Activated CD8-positive, alpha-beta memory T cell treated with anti-CD3 and anti-CD28 coated beads, Interleukin-2, amount 10 ng/mL, durations not matched to agents 7 days and 5 days (primary cell): ENCODE data around the gene TSHZ2. TPM values are rescaled to one million over a fixed set of nuclear protein-coding genes. Genes with fewer than 3 reads are reported as not detected.

Experiments used
- ATAC-seq: fragments of 150-1000 bp; cut with Tn5 transposase; one replicate; pipeline ENCODE4 v1.10.0; 2021; ENCODE audit warnings: moderate library complexity
- CTCF ChIA-PET: fragments of 350-600 bp; sonication (Branson Sonifier 250); formaldehyde crosslinking; loops from one replicate; lab custom pipeline; 2021; ENCODE audit warnings: antibody characterized with exemption; lab: Charles Lee
- DNase-seq: peaks from one replicate; pipeline ENCODE4 v3.0.0-alpha.2; 2020
- H3K27ac Mint-ChIP-seq: one replicate; pipeline ENCODE4 v1.8.0; 2021; ENCODE audit warnings: mild to moderate bottlenecking, mixed read lengths
- H3K27me3 Mint-ChIP-seq: one replicate; pipeline ENCODE4 v1.8.0; 2021; ENCODE audit warnings: mixed read lengths
- H3K36me3 Mint-ChIP-seq: one replicate; pipeline ENCODE4 v1.8.0; 2021; ENCODE audit warnings: mild to moderate bottlenecking, mixed read lengths
- H3K4me1 Mint-ChIP-seq: one replicate; pipeline ENCODE4 v1.8.0; 2021; ENCODE audit warnings: mixed read lengths
- H3K4me3 Mint-ChIP-seq: one replicate; pipeline ENCODE4 v1.8.0; 2021; ENCODE audit warnings: mild to moderate bottlenecking, moderate library complexity, mixed read lengths
- H3K9me3 Mint-ChIP-seq: one replicate; pipeline ENCODE4 v1.8.0; 2022; ENCODE audit warnings: low read depth, mixed read lengths
- total RNA-seq, 2 experiments: library from RNA; stranded (reverse); gene quantifications; one replicate each; pipeline ENCODE4 v1.2.3, GENCODE V29; 2021

The TSHZ2 gene
- total RNA-seq, 2 experiments from 2014 or later: 0.18 to 1.9 TPM

DNA sequence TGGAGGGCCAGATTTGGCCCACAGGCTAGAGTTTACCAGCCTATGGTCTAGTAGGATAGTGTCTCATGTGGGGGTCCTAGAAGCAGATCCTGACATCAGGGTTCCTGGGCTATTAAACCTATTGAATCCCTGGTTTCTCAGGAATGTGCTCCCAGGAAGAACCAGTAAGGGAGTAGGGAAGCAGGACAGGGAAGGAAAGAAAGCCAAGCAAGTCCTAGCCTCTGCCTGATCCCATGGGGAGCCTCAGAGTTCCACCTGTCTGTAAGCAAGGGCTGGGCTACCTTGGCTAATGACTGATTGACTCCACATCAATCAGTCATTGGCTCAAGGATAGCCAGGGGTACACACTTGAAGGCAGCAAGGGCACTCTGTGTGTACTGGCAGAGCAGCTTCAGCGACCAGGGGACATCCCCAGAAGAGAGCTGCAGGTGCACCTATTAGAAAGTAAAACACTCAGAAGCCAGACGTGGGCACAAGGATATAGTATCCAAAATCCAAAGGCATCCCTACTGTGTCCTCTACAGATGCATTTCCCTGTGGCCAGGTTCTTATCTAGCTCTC is 309.5 kb downstream of the TSHZ2 start:
- H3K4me1 Mint-ChIP-seq: no peaks in the 10 kb centered on the region
- DNase-seq (no peak), ATAC-seq (no peak)
- H3K4me3 Mint-ChIP-seq: no peak overlapping the region
- no peaks in the 10 kb centered on the region for H3K9me3 Mint-ChIP-seq
- CTCF ChIA-PET: no interaction called here
- H3K27ac Mint-ChIP-seq: no peak overlapping the region
- no peaks in the 10 kb centered on the region for H3K36me3 Mint-ChIP-seq
- H3K27me3 Mint-ChIP-seq: peaks cover 6% of the 10 kb centered on the region

DNA sequence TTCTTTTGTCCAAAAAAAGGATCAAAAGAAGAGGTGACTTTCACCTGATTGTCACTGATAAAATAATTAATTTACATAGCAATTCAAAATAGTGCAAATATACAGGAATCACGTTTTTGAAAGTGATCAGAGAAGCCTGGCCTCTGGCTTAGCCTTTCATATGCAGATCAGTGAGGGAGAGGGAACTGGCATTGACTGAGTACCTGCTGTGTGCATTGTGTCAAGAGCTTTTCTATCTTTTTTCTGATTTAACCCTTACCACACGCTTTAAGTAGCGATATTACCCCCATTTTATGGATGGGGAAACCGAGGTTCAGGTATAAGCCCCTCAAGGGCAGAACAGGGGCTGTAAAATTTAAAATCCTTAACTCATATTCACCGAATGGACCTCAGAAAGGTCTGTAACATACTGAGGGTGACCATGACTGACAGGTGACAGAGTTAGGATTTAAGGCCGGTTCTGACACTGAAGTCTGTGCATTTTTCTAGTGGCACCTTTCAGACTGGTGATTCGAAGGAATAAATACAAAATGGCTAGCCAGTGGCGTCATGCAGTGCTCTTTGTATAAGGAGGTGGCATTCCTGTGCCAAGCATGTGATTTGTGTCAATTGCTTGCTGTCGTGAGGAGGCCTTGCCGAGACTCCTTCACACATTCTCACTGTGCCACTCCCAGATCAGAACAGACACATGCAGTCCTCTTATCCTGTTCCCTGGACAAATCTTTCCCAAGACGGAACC is 310.2 kb downstream of the TSHZ2 start:
- H3K9me3 Mint-ChIP-seq: no peaks in the 10 kb centered on the region
- CTCF ChIA-PET: no interaction called here
- peaks cover 5% of the 10 kb centered on the region for H3K27me3 Mint-ChIP-seq
- H3K36me3 Mint-ChIP-seq: no peaks in the 10 kb centered on the region
- no peak overlapping the region for H3K27ac Mint-ChIP-seq
- no peaks in the 10 kb centered on the region for H3K4me1 Mint-ChIP-seq
- DNase-seq: no peak
- ATAC-seq: no peak
- no peak overlapping the region for H3K4me3 Mint-ChIP-seq

- ATAC-seq (no peak), DNase-seq (no peak)
- H3K36me3 Mint-ChIP-seq: no peaks in the 10 kb centered on the region
- CTCF ChIA-PET: no interaction called here
- no peaks in the 10 kb centered on the region for H3K4me1 Mint-ChIP-seq
- no peak overlapping the region for H3K4me3 Mint-ChIP-seq
- H3K9me3 Mint-ChIP-seq: no peaks in the 10 kb centered on the region
- no peak overlapping the region for H3K27ac Mint-ChIP-seq
- peaks cover 5% of the 10 kb centered on the region for H3K27me3 Mint-ChIP-seq
Observed at GRCh38 chr20:53283011-53283410, 310.9 kb downstream of the TSHZ2 start.

DNA sequence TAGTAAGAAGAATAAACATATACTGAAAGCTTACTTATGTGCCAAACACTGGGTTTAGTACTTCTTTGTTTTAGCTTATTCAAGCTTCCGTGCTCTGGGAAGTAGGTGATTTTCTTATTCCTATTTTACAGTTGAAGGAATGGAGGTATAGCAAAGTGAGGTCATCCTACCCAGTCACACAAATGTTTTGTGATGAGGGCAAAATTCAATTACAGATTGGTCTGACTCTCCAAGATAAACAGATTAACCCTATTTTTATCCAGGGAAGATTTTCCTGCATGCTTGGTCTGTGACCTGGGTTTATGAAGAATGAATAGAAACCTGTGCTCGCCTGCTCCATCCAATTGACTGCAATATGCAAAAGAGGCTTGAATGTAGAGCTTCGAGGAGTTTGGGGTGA is 311.4 kb downstream of the TSHZ2 start:
- no peak overlapping the region for H3K27ac Mint-ChIP-seq
- no peaks in the 10 kb centered on the region for H3K4me1 Mint-ChIP-seq
- H3K9me3 Mint-ChIP-seq: no peaks in the 10 kb centered on the region
- H3K27me3 Mint-ChIP-seq: peaks cover 5% of the 10 kb centered on the region
- CTCF ChIA-PET: no interaction called here
- ATAC-seq: no peak
- no peaks in the 10 kb centered on the region for H3K36me3 Mint-ChIP-seq
- H3K4me3 Mint-ChIP-seq: no peak overlapping the region
- DNase-seq: no peak

DNA sequence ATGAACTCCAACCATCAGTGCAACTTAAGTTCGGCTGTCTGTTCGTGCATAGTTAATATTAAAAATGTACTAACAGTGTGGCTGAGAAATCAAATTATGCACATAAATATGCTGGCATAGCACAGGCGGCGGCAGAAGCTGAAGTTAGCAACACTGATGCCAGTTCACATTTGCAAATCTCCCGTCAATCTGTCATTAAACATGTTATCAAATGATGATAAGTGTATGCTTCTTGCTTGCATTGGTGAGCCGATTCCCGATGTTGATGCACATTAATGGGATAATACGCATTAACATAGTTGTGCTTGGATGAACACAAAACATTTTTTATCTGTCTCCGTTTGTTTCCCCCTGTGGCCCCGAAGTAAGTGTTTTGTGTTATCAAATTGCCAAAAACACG is 312.1 kb downstream of the TSHZ2 start:
- H3K9me3 Mint-ChIP-seq: no peaks in the 10 kb centered on the region
- ATAC-seq: no peak
- no peaks in the 10 kb centered on the region for H3K4me1 Mint-ChIP-seq
- no peak for DNase-seq
- H3K4me3 Mint-ChIP-seq: no peak overlapping the region
- no peaks in the 10 kb centered on the region for H3K36me3 Mint-ChIP-seq
- CTCF ChIA-PET: no interaction called here
- H3K27me3 Mint-ChIP-seq: peaks cover 8% of the 10 kb centered on the region
- no peak overlapping the region for H3K27ac Mint-ChIP-seq

- Mint-ChIP-seq H3K4me1 (no peaks in the 10 kb centered on the region), H3K9me3 (no peaks in the 10 kb centered on the region), H3K36me3 (no peaks in the 10 kb centered on the region), H3K27me3 (peaks cover 8% of the 10 kb centered on the region), H3K27ac (no peak overlapping the region), H3K4me3 (no peak overlapping the region)
- CTCF ChIA-PET: no interaction called here
- no peak for DNase-seq
- ATAC-seq: no peak
Observed at GRCh38 chr20:53284696-53285095, 312.5 kb downstream of the TSHZ2 start.

- no peaks in the 10 kb centered on the region for H3K36me3 Mint-ChIP-seq
- no peak overlapping the region for H3K4me3 Mint-ChIP-seq
- CTCF ChIA-PET: no interaction called here
- peaks cover 8% of the 10 kb centered on the region for H3K27me3 Mint-ChIP-seq
- no peak overlapping the region for H3K27ac Mint-ChIP-seq
- DNase-seq (no peak), ATAC-seq (no peak)
- H3K4me1 Mint-ChIP-seq: no peaks in the 10 kb centered on the region
- no peaks in the 10 kb centered on the region for H3K9me3 Mint-ChIP-seq
Observed at GRCh38 chr20:53287357-53288042, 315.3 kb downstream of the TSHZ2 start.

GRCh38 chr20:53291548-53291947 is 319.4 kb downstream of the TSHZ2 start:
- H3K4me1 Mint-ChIP-seq: no peaks in the 10 kb centered on the region
- CTCF ChIA-PET: no interaction called here
- H3K36me3 Mint-ChIP-seq: no peaks in the 10 kb centered on the region
- H3K27ac Mint-ChIP-seq: no peak overlapping the region
- H3K9me3 Mint-ChIP-seq: no peaks in the 10 kb centered on the region
- no peak for ATAC-seq
- DNase-seq: no peak
- peaks cover 22% of the 10 kb centered on the region for H3K27me3 Mint-ChIP-seq
- no peak overlapping the region for H3K4me3 Mint-ChIP-seq

DNA sequence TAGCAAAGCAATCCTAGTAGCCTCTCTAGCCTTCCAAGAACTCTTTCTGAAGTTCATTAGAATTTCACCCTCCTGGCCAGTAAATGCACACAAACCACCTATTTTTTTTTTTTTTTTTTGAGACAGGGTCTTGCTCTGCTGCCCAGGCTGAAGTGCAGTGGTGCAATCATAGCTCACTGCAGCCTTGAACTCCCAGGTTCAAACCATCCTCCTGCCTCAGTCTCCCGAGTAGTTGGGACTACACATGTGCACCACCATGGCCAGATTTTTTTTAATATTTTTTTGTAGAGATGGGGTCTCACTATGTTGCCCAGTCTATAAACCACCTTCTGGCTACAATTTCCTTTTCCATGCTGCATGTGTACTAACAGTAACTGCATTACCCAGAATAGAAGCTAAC is 320.2 kb downstream of the TSHZ2 start:
- peaks cover 26% of the 10 kb centered on the region for H3K27me3 Mint-ChIP-seq
- no peak overlapping the region for H3K4me3 Mint-ChIP-seq
- ATAC-seq (no peak), DNase-seq (no peak)
- CTCF ChIA-PET: no interaction called here
- H3K36me3 Mint-ChIP-seq: no peaks in the 10 kb centered on the region
- no peak overlapping the region for H3K27ac Mint-ChIP-seq
- H3K4me1 Mint-ChIP-seq: no peaks in the 10 kb centered on the region
- H3K9me3 Mint-ChIP-seq: no peaks in the 10 kb centered on the region

DNA sequence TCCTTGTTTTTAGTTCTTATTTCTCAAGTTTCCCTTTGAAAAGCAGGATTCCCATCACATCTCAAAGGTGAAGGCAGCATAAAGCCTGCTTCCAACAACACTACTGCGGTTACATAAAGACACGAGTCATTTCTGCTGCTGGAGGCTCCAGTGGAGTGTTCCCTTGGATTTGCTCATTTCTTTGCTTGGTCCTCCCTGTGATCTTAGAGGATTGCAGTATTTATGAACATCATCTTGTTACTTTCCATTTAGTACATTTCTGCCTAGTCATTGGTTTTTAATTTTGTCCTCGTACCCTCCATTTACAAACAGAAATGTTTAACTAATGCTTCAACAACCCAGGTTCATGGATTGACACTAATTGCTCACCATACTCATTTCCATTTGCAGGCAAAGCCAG is 322.6 kb downstream of the TSHZ2 start:
- Mint-ChIP-seq H3K4me3 (no peak overlapping the region), H3K27ac (no peak overlapping the region), H3K27me3 (peaks cover 37% of the 10 kb centered on the region), H3K36me3 (no peaks in the 10 kb centered on the region), H3K9me3 (no peaks in the 10 kb centered on the region), H3K4me1 (no peaks in the 10 kb centered on the region)
- DNase-seq: no peak
- CTCF ChIA-PET: no interaction called here
- ATAC-seq: no peak

DNA sequence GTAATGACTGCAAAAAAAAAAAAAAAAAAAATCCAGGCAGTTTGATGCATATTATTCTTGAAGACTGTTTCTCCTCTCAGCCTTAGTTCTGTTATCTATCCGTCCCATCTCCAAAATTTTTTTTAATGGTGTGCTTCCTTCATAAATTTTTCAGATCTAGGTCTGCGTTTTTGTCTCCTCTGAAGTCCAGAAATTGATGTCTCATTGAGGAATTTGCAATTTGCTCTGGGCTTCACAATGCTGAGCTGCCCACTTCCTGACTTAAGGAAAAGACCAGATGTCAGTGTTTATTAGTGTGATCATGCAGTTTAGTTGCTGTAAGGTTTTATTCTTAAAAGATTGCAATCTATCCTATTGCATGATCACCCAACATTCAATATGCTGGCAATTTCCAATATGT is 323.9 kb downstream of the TSHZ2 start:
- CTCF ChIA-PET: interaction anchor here (0.7 kb wide), 1 partner anchor 648 kb away, joined by 4 read pairs; no protein-coding TSS in a partner anchor
- DNase-seq (no peak), ATAC-seq (no peak)
- Mint-ChIP-seq H3K9me3 (no peaks in the 10 kb centered on the region), H3K27ac (no peak overlapping the region), H3K36me3 (no peaks in the 10 kb centered on the region), H3K4me3 (no peak overlapping the region), H3K27me3 (peaks cover 41% of the 10 kb centered on the region), H3K4me1 (no peaks in the 10 kb centered on the region)

DNA sequence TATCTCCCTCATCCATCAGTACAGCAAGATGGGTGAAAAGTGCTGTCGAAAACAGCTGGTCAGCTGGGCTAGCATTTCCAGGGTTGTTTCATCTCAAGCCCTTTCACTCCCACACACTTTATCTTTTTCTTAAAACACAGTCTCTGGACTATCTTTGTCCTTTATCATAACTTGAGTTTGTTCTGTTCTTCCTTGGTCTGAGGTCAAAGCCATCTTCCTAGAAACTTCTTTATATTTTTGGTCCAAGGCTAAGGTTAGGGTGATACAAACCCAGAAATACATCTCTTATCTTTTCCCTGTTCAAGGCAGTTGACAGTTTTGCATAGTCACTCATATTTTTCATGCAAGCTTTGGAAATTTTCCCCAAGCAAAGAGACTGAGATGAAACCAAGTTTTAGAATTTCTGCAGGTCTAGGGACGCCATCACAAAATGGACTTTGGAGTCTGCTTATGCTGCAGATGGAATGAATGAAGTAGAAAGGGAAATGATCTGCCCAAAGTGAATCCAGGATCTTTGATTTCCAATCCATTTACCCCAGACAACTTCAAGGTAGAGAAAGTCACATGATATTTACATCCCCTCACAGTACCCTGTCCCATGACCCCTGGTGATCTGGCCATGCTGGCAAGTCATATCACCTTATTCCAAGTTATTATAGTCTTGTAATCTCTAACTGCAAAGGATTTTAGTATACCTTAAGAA is 324.4 kb downstream of the TSHZ2 start:
- no peaks in the 10 kb centered on the region for H3K4me1 Mint-ChIP-seq
- no peaks in the 10 kb centered on the region for H3K36me3 Mint-ChIP-seq
- no peak for ATAC-seq
- H3K9me3 Mint-ChIP-seq: no peaks in the 10 kb centered on the region
- H3K4me3 Mint-ChIP-seq: no peak overlapping the region
- no peak overlapping the region for H3K27ac Mint-ChIP-seq
- CTCF ChIA-PET: interaction anchor here (0.7 kb wide), 1 partner anchor 648 kb away, joined by 4 read pairs; no protein-coding TSS in a partner anchor
- peaks cover 44% of the 10 kb centered on the region for H3K27me3 Mint-ChIP-seq
- no peak for DNase-seq

DNA sequence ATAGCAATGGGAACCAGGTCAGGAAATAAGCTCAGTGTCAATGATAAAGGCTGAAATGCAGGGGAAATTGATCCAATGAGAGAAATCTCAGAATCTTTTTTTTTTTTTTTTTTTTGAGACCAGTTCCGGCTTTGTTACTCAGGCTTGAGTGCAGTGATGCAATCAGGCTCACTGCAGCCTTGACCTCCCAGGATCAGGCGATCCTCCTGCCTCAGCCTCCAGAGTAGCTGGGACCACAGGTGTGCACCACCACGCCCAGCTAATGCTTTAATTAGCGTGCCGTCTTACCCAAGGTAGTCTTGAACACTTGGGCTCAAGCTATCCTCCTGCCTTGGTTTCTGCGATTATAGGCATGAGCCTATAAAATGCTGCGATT is 325.0 kb downstream of the TSHZ2 start:
- DNase-seq (no peak), ATAC-seq (no peak)
- Mint-ChIP-seq H3K27ac (no peak overlapping the region), H3K36me3 (no peaks in the 10 kb centered on the region), H3K4me3 (no peak overlapping the region), H3K27me3 (peaks cover 44% of the 10 kb centered on the region), H3K4me1 (no peaks in the 10 kb centered on the region), H3K9me3 (no peaks in the 10 kb centered on the region)
- CTCF ChIA-PET: no interaction called here
